Astrocyte (in vitro differentiated cells and primary cell): ENCODE results near the gene ANKRD12. TPM values are rescaled to one million over a fixed set of nuclear protein-coding genes. Genes with fewer than 3 reads are reported as not detected.

Source experiments
- DNase-seq: peaks from one replicate; pipeline ENCODE4 v3.0.0-alpha.2; 2010; ENCODE audit warnings: low read depth
- FAIRE-seq: peaks from 2 replicates; lab custom pipeline; 2011; peaks lifted over from hg19 to GRCh38; lab: Jason Lieb, UNC
- H2AFZ ChIP-seq: 2 replicates; pipeline ENCODE4 v1.6.0; 2012; ENCODE audit warnings: low read depth, low read length, inconsistent platforms
- H3K27ac ChIP-seq: 2 replicates; pipeline ENCODE4 v1.5.1; 2011; ENCODE audit warnings: low read depth, low read length, inconsistent platforms
- H3K27me3 ChIP-seq: 2 replicates; pipeline ENCODE4 v1.6.0; 2011; ENCODE audit warnings: low read length, inconsistent platforms; ENCODE audit not compliant: insufficient read depth
- H3K36me3 ChIP-seq: 2 replicates; pipeline ENCODE4 v1.5.1; 2011; ENCODE audit warnings: low read length, inconsistent platforms; ENCODE audit not compliant: insufficient read depth
- H3K4me1 ChIP-seq: 2 replicates; pipeline ENCODE4 v1.5.1; 2011; ENCODE audit warnings: low read length, inconsistent platforms; ENCODE audit not compliant: insufficient read depth
- H3K4me2 ChIP-seq: 2 replicates; pipeline ENCODE4 v1.6.0; 2012; ENCODE audit warnings: low read length, inconsistent platforms
- H3K4me3 ChIP-seq: 2 replicates; pipeline ENCODE4 v1.5.1; 2011; ENCODE audit warnings: low read depth, mild to moderate bottlenecking, low read length, inconsistent platforms; ENCODE audit not compliant: insufficient read depth
- H3K79me2 ChIP-seq: 2 replicates; pipeline ENCODE4 v1.6.0; 2012; ENCODE audit warnings: mild to moderate bottlenecking, low read length, inconsistent platforms; ENCODE audit not compliant: insufficient read depth
- H3K9ac ChIP-seq: 2 replicates; pipeline ENCODE4 v1.6.0; 2012; ENCODE audit warnings: mild to moderate bottlenecking, low read length, inconsistent platforms
- H3K9me3 ChIP-seq: 2 replicates; pipeline ENCODE4 v1.5.1; 2012; ENCODE audit warnings: low read depth, mild to moderate bottlenecking, low read length, inconsistent platforms; ENCODE audit not compliant: insufficient read depth
- H4K20me1 ChIP-seq: 2 replicates; pipeline ENCODE4 v1.6.0; 2012; ENCODE audit warnings: low read length, inconsistent platforms; ENCODE audit not compliant: insufficient read depth
- H3K27ac Mint-ChIP-seq: one replicate; pipeline ENCODE4 v1.8.0; 2021; ENCODE audit warnings: mild to moderate bottlenecking, mixed read lengths; ENCODE audit not compliant: unreplicated experiment
- H3K27me3 Mint-ChIP-seq: one replicate; pipeline ENCODE4 v1.8.0; 2021; ENCODE audit warnings: low read depth, mixed read lengths; ENCODE audit not compliant: unreplicated experiment
- H3K36me3 Mint-ChIP-seq: one replicate; pipeline ENCODE4 v1.8.0; 2021; ENCODE audit warnings: low read depth, mixed read lengths; ENCODE audit not compliant: unreplicated experiment
- H3K4me1 Mint-ChIP-seq: one replicate; pipeline ENCODE4 v1.8.0; 2021; ENCODE audit warnings: low read depth, mixed read lengths; ENCODE audit not compliant: unreplicated experiment
- H3K4me3 Mint-ChIP-seq: one replicate; pipeline ENCODE4 v1.8.0; 2021; ENCODE audit warnings: mild to moderate bottlenecking, moderate library complexity, mixed read lengths; ENCODE audit not compliant: unreplicated experiment
- H3K9me3 Mint-ChIP-seq: one replicate; pipeline ENCODE4 v1.8.0; 2021; ENCODE audit warnings: mild to moderate bottlenecking, mixed read lengths; ENCODE audit not compliant: unreplicated experiment
- CTCF ChIP-seq: IDR thresholded peaks from 2 replicates; pipeline ENCODE4 v1.5.1; 2011; ENCODE audit warnings: low read depth, mild to moderate bottlenecking, inconsistent platforms, low read length, moderate library complexity; ENCODE audit not compliant: insufficient read depth
- EZH2 ChIP-seq: IDR thresholded peaks from 2 replicates; pipeline ENCODE4 v1.6.1; 2012; ENCODE audit warnings: mild to moderate bottlenecking, low read length, inconsistent platforms; ENCODE audit not compliant: insufficient read depth
- total RNA-seq: library from RNA; stranded (reverse); gene quantifications from 2 replicates; pipeline ENCODE4 v1.2.1, GENCODE V29; 2021

Gene ANKRD12
- total RNA-seq, 1 donor from 2014 or later = 24.4 TPM

- peaks cover 40% of the 10 kb centered on the region for H3K4me1 Mint-ChIP-seq
- peak overlapping the region; percentile 5 for H3K4me3 ChIP-seq
- FAIRE-seq = no peak
Measured at GRCh38 chr18:9106800-9107584, 29.6 kb upstream of the ANKRD12 start.

GRCh38 chr18:9108911-9109310 is 27.7 kb upstream of the ANKRD12 start:
- Mint-ChIP-seq H3K36me3 (peaks cover 8% of the 10 kb centered on the region), H3K4me1 (peaks cover 45% of the 10 kb centered on the region), H3K27me3 (no peaks in the 10 kb centered on the region), H3K27ac (no peak overlapping the region), H3K4me3 (no peak overlapping the region), H3K9me3 (no peaks in the 10 kb centered on the region)
- Histone ChIP-seq H2AFZ (no peak overlapping the region), H3K9ac (peak overlapping the region; percentile 28), H3K79me2 (peaks cover 100% of the 10 kb centered on the region), H4K20me1 (peaks cover 97% of the 10 kb centered on the region), H3K27ac (no peak overlapping the region), H3K4me1 (peaks cover 23% of the 10 kb centered on the region), H3K27me3 (no peaks in the 10 kb centered on the region), H3K4me2 (peak overlapping the region; percentile 17), H3K9me3 (no peaks in the 10 kb centered on the region), H3K4me3 (no peak overlapping the region), H3K36me3 (no peaks in the 10 kb centered on the region)
- FAIRE-seq = no peak
- DNase-seq = no peak
- TF ChIP-seq EZH2 (no peak), CTCF (no peak)

More at GRCh38 chr18:9106800-9107584, 29.6 kb upstream of the ANKRD12 start:
- Histone ChIP-seq H3K4me1 (peaks cover 26% of the 10 kb centered on the region), H3K9me3 (no peaks in the 10 kb centered on the region), H3K27ac (no peak overlapping the region), H3K79me2 (peaks cover 95% of the 10 kb centered on the region), H2AFZ (no peak overlapping the region), H3K36me3 (no peaks in the 10 kb centered on the region), H3K4me2 (peak overlapping the region; percentile 87), H3K9ac (no peak overlapping the region), H4K20me1 (peaks cover 89% of the 10 kb centered on the region), H3K27me3 (no peaks in the 10 kb centered on the region)
- no peak for DNase-seq
- H3K4me3 Mint-ChIP-seq = no peak overlapping the region
- TF ChIP-seq EZH2 (no peak), CTCF (no peak)
- H3K27me3 Mint-ChIP-seq = no peaks in the 10 kb centered on the region
- H3K36me3 Mint-ChIP-seq = peaks cover 3% of the 10 kb centered on the region
- no peak overlapping the region for H3K27ac Mint-ChIP-seq
- H3K9me3 Mint-ChIP-seq = no peaks in the 10 kb centered on the region

- Histone ChIP-seq H3K9ac (peak overlapping the region; percentile 28), H3K4me3 (no peak overlapping the region), H3K36me3 (no peaks in the 10 kb centered on the region), H3K9me3 (no peaks in the 10 kb centered on the region), H3K4me2 (peak overlapping the region; percentile 17), H3K4me1 (peaks cover 17% of the 10 kb centered on the region), H2AFZ (no peak overlapping the region), H3K79me2 (peaks cover 100% of the 10 kb centered on the region), H3K27ac (no peak overlapping the region), H3K27me3 (no peaks in the 10 kb centered on the region), H4K20me1 (peaks cover 93% of the 10 kb centered on the region)
- Mint-ChIP-seq H3K27me3 (no peaks in the 10 kb centered on the region), H3K4me1 (peaks cover 45% of the 10 kb centered on the region), H3K9me3 (no peaks in the 10 kb centered on the region), H3K27ac (peak overlapping the region; percentile 68), H3K4me3 (peak overlapping the region; percentile 23), H3K36me3 (peaks cover 8% of the 10 kb centered on the region)
- peak; percentile 63 for DNase-seq
- no peak for FAIRE-seq
- TF ChIP-seq CTCF (no peak), EZH2 (no peak)
Measured at GRCh38 chr18:9109523-9109922, 27.1 kb upstream of the ANKRD12 start.
